Upper lobe of left lung (tissue), 4 donors: ENCODE results near the gene RCCD1.

Experiments
- POLR2AphosphoS5 ChIP-seq, 2 donors: sonication (generic); formaldehyde crosslinking; IDR thresholded peaks; one replicate each; pipeline ENCODE4 v1.5.1; 2017; ENCODE audit warnings: antibody characterized with exemption in 2 of 2
- TF ChIP-seq, protein P1 (sequence below), 6 experiments: fragments of 450-650 bp in 4 of 6; fragments of 200-600 bp in 2 of 6; sonication (generic) in 2 of 6; IDR thresholded peaks; one replicate each; pipeline ENCODE4 v1.5.1; 2016 to 2019; ENCODE audit warnings: antibody characterized with exemption in 6 of 6

DNA sequence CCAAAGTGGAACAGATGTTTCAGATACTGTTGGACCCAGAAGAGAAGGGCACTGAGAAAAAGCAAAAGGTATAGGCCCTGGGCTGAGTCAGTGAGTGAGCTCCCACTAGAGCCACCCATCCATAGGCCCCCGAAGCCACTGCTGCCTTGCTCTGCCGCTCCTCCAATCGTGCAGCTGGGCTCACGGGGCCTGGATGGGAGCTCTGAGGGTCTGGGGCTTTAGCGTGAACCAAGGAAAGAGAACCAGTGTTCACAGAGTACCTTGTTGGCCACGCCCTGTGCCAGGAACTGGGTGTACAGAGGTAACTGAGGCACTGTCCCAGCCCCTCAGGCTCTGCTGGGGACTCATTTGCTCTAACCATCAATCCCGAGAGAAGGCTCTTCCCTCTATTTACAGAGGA, 14.9 kb upstream of the RCCD1 start:
- TF ChIP-seq, protein P1, sequence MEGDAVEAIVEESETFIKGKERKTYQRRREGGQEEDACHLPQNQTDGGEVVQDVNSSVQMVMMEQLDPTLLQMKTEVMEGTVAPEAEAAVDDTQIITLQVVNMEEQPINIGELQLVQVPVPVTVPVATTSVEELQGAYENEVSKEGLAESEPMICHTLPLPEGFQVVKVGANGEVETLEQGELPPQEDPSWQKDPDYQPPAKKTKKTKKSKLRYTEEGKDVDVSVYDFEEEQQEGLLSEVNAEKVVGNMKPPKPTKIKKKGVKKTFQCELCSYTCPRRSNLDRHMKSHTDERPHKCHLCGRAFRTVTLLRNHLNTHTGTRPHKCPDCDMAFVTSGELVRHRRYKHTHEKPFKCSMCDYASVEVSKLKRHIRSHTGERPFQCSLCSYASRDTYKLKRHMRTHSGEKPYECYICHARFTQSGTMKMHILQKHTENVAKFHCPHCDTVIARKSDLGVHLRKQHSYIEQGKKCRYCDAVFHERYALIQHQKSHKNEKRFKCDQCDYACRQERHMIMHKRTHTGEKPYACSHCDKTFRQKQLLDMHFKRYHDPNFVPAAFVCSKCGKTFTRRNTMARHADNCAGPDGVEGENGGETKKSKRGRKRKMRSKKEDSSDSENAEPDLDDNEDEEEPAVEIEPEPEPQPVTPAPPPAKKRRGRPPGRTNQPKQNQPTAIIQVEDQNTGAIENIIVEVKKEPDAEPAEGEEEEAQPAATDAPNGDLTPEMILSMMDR (IDR thresholded peaks at IDR 0.05) = no peak
- no peak for TF ChIP-seq POLR2AphosphoS5 (IDR thresholded peaks at IDR 0.05)
